HEK293T (cell line): Measurements from ENCODE around the gene SLC8B1.
"Not testable (repeated sequence)": the region's sequence is repeated elsewhere in the genome, so short reads cannot be mapped to it uniquely, and the experiment has no call there.

Source experiments
- CTCF ChIA-PET: fragments of 350-600 bp; formaldehyde crosslinking; extraction: SDS; loops from one replicate; lab custom pipeline; 2021; ENCODE audit warnings: antibody characterized with exemption, inconsistent platforms; lab: Yijun Ruan, JAX
- POLR2A ChIA-PET: fragments of 350-600 bp; formaldehyde crosslinking; extraction: SDS; loops from one replicate; lab custom pipeline; 2020; ENCODE audit warnings: antibody characterized with exemption, inconsistent platforms; lab: Yijun Ruan, JAX
- DNase-seq: peaks from one replicate; pipeline ENCODE4 v3.0.0; 2012; ENCODE audit warnings: mixed read lengths; ENCODE audit errors: extremely low spot score
- ARNT ChIP-seq: fragments of 450-650 bp; IDR thresholded peaks from 2 replicates; pipeline ENCODE4 v1.6.1; 2017; ENCODE audit warnings: mild to moderate bottlenecking
- BHLHE40 ChIP-seq: fragments of 450-650 bp; IDR thresholded peaks from 2 replicates; pipeline ENCODE4 v1.6.1; 2016; ENCODE audit warnings: mild to moderate bottlenecking, moderate library complexity, borderline replicate concordance
- CTBP1 ChIP-seq: fragments of 450-650 bp; IDR thresholded peaks from 2 replicates; pipeline ENCODE4 v1.6.1; 2016; ENCODE audit warnings: borderline replicate concordance
- ELF4 ChIP-seq: fragments of 450-650 bp; IDR thresholded peaks from 2 replicates; pipeline ENCODE4 v1.6.1; 2017; ENCODE audit warnings: antibody characterized with exemption
- FOXA1 ChIP-seq: fragments of 450-650 bp; IDR thresholded peaks from 2 replicates; pipeline ENCODE4 v1.6.1; 2016; ENCODE audit warnings: mild to moderate bottlenecking
- FOXK2 ChIP-seq: fragments of 450-650 bp; IDR thresholded peaks from 2 replicates; pipeline ENCODE4 v1.6.1; 2016; ENCODE audit warnings: mild to moderate bottlenecking
- FOXM1 ChIP-seq: fragments of 450-650 bp; IDR thresholded peaks from 2 replicates; pipeline ENCODE4 v1.6.1; 2017; ENCODE audit warnings: mild to moderate bottlenecking, borderline replicate concordance
- HDGF ChIP-seq: fragments of 450-650 bp; IDR thresholded peaks from 2 replicates; pipeline ENCODE4 v1.6.1; 2017; ENCODE audit warnings: antibody characterized with exemption, borderline replicate concordance
- L3MBTL2 ChIP-seq: fragments of 450-650 bp; conservative IDR thresholded peaks from 2 replicates; pipeline ENCODE4 v1.6.1; 2016; ENCODE audit warnings: mild to moderate bottlenecking
- LEF1 ChIP-seq: fragments of 450-650 bp; IDR thresholded peaks from 2 replicates; pipeline ENCODE4 v1.6.1; 2017; ENCODE audit warnings: mild to moderate bottlenecking, borderline replicate concordance
- NFRKB ChIP-seq: fragments of 450-650 bp; IDR thresholded peaks from 2 replicates; pipeline ENCODE4 v1.6.1; 2016; ENCODE audit warnings: mild to moderate bottlenecking, moderate library complexity
- SP1 ChIP-seq: fragments of 450-650 bp; IDR thresholded peaks from 2 replicates; pipeline ENCODE4 v1.6.1; 2017
- SUZ12 ChIP-seq: fragments of 450-650 bp; IDR thresholded peaks from 2 replicates; pipeline ENCODE4 v1.6.1; 2016; ENCODE audit warnings: mild to moderate bottlenecking
- TARDBP ChIP-seq: fragments of 450-650 bp; IDR thresholded peaks from 2 replicates; pipeline ENCODE4 v1.6.1; 2016
- ZNF384 ChIP-seq: fragments of 450-650 bp; IDR thresholded peaks from 2 replicates; pipeline ENCODE4 v1.6.1; 2016
- TF ChIP-seq, protein P1 (sequence below): fragments of 450-650 bp; IDR thresholded peaks from 2 replicates; pipeline ENCODE4 v1.6.1; 2016

Gene SLC8B1

DNA sequence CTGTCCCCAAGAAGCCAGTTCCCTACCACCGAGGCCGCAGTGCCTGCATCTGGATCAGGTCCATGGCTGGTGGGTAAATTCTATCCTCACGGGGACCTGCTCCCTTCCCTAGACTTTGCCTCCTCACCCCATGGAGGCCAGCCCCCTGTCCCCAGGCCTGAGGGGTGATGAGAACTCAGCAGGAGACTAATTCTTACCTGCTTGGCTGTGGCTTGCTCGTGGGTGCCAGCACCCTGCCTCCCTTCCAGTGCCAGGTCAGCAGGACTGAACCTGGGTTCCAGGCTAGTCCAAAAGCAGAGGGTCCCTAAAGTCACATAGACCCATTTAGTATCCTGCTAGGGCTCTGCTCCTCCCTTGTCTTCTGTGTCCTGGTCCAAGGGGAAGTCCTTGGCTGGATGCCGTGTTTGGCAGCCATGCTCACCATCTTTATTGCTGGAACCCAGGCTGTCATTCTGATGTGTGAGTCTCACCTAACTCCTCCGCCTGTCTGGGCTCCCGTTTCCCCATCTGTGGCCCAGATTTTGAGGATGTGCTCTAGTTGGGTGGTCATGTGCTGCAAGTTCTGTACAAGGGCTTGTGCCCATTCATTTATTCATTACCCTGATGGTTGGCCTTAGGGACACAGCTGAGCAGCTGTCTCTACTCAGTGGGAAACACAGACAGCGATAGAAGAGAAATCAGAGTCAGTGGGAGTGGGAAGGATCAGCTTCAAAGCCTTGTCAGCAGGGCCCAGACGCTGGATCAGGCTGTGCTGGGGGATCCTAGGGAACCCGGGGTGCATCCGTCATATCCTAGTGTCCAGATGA lies 24.4 kb upstream of the SLC8B1 start:
- ChIA-PET CTCF (no interaction called here), POLR2A (interaction anchor here (0.7 to 1.5 kb wide), 3 partner anchors 9 to 64 kb away, joined by 3 read pairs; partner anchors contain the start of gene SLC8B1)
- no peak for TF ChIP-seq HDGF
- TF ChIP-seq FOXA1: no peak
- TF ChIP-seq BHLHE40: no peak
- no peak for TF ChIP-seq L3MBTL2
- no peak for TF ChIP-seq LEF1
- no peak for TF ChIP-seq ARNT
- TF ChIP-seq ELF4: no peak
- TF ChIP-seq FOXK2: no peak
- TF ChIP-seq SUZ12: no peak
- no peak for TF ChIP-seq TARDBP
- TF ChIP-seq SP1: no peak
- TF ChIP-seq FOXM1: no peak
- no peak for TF ChIP-seq NFRKB
- TF ChIP-seq, protein P1, sequence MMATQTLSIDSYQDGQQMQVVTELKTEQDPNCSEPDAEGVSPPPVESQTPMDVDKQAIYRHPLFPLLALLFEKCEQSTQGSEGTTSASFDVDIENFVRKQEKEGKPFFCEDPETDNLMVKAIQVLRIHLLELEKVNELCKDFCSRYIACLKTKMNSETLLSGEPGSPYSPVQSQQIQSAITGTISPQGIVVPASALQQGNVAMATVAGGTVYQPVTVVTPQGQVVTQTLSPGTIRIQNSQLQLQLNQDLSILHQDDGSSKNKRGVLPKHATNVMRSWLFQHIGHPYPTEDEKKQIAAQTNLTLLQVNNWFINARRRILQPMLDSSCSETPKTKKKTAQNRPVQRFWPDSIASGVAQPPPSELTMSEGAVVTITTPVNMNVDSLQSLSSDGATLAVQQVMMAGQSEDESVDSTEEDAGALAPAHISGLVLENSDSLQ: no peak
- TF ChIP-seq CTBP1: no peak
- no peak for DNase-seq

DNA sequence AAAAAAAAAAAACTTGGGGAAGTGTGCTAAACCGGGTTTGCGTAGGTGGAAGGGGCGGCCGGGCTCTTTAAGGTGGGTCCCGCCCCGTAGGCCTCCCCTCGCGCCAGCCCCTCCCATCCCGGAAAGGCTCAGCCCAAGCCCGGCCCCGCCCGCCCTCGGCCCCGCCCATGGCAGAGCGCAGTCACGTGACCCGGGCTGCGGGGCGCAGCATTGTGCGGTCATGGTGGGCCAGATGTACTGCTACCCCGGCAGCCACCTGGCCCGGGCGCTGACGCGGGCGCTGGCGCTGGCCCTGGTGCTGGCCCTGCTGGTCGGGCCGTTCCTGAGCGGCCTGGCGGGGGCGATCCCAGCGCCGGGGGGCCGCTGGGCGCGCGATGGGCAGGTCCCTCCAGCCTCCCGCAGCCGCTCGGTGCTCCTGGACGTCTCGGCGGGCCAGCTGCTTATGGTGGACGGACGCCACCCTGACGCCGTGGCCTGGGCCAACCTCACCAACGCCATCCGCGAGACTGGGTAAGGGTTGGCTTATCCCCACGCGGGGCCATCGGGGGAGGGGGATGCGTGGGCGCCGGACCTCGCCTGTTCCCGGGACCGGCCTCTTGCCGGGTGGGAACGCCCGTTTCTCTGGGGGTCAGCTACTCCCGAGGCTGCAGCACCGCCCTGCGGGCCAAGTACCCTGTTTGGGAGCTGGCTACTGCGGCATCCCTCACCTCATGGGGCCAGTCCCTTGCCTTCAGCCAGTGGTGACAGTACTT lies 23.6 kb upstream of the SLC8B1 start, which contains the start of gene PLBD2:
TSS of gene PLBD2 (plus strand) at position 207 of the 752 bp plus-strand sequence. CDS start at position 221, 14 bp downstream.
- ChIA-PET POLR2A (interaction anchor here (0.7 to 1.6 kb wide), 2 partner anchors 10 to 64 kb away, joined by 3 read pairs; partner anchors contain the start of gene SDSL), CTCF (no interaction called here)
- TF ChIP-seq ARNT (no peak), NFRKB (no peak), FOXA1 (no peak), SP1 (no peak), FOXM1 (no peak), L3MBTL2 (no peak), HDGF (no peak), LEF1 (no peak), ELF4 (no peak)
- TF ChIP-seq, protein P1: no peak
- peak; percentile 99 for DNase-seq

DNA sequence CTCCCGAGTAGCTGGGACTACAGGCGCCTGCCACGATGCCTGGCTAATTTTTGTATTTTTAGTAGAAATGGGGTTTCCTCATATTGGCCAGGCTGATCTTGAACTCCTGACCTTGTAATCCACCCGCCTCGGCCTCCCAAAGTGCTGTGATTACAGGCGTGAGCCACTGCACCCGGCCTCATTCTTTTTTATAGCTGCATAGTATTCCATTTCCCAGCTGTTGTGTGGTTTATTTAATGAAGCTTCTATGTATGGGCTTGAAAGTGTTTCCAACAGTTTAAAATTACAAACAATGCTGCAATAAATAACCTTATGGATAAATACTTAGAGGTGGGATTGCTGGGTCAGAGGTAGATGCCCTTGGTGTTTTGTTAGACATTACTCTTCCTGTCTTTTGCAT lies 19.3 kb upstream of the SLC8B1 start:
- POLR2A ChIA-PET, CTCF ChIA-PET, DNase-seq: not testable (repeated sequence)

DNA sequence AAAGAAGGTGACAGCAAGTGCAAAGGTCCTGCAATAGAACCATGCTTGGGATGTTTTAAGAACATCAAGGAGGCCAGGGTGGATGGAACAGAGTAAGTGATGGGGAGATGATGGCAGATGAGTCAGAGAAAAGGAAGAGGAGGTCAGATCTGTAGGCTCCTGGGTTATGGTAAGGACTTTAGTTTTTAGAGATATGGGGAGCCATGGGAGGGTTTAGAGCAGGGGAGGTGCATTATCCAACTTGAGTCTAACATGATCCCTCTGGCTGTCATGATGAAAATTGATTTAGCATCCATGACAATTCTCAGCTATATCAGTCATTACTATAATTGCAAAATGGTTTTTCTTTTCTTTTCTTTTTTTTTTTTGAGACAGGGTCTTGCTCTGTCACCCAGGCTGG lies 16.2 kb upstream of the SLC8B1 start:
- DNase-seq: no peak
- ChIA-PET POLR2A (no interaction called here), CTCF (no interaction called here)
- TF ChIP-seq HDGF: no peak
- TF ChIP-seq FOXM1: no peak
- no peak for TF ChIP-seq FOXA1
- TF ChIP-seq ARNT: no peak
- no peak for TF ChIP-seq NFRKB
- TF ChIP-seq LEF1: no peak
- TF ChIP-seq ZNF384: no peak
- TF ChIP-seq, protein P1: no peak
- no peak for TF ChIP-seq BHLHE40
- TF ChIP-seq CTBP1: no peak
- TF ChIP-seq FOXK2: no peak
- no peak for TF ChIP-seq TARDBP
- TF ChIP-seq SUZ12: no peak
- no peak for TF ChIP-seq L3MBTL2
- no peak for TF ChIP-seq ELF4
- TF ChIP-seq SP1: no peak

DNA sequence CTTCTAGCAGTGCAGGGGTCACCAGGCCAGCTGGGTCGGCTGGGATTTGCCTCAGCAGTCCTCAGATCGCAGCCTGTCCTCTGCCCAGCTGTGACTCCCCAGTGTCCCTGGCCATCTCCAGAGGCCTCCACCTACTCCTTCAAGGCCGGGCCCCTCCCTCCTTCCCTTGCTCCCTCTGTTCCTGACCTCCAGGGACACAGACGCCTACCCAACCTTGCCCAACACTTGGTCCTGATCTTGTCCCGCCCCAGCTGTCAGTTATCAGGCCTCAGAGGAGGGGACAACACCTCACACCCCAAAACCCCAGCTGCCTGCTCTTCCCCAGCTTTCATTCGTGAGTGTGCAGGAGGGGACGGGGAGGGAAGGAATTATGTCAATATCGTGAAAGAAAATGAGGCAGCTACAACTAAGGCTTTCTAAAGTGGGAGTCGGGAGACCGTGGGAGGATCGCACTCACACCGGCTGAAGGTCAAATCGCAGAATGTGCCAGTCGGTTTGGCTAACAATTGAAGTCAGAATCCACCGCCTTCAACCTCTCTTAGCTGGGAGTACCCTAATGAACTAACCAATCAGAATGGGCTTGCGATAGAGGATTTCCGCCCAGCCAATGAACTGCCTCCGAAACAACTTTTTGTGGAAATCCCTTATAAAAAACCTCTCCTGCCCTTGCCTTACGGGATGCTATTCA lies 14.1 kb upstream of the SLC8B1 start:
- ChIA-PET POLR2A (no interaction called here), CTCF (interaction anchor here (1.2 kb wide), 1 partner anchor 76 kb away, joined by 4 read pairs; no protein-coding TSS in a partner anchor)
- TF ChIP-seq NFRKB (no peak), SUZ12 (no peak), FOXM1 (no peak), LEF1 (no peak)
- no peak for DNase-seq

DNA sequence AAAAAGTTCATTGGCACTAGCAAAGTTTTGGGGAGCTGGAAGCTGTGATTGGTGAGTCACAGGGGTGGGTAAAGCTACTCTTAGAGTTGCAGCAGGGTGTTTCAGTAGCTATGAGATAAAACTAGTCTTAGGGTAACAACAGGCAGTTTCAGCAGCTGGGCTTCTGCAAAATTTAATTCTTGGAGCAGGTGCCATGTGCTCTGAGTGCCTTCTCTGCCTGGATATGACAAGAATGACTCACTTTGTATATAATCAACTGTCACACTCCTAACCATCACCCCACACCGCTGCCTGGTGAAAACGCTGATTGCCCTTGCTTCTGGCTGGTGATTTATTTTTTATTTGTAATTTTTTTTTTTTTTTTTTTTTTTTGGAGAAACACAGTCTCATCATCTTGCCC lies 13.0 kb upstream of the SLC8B1 start:
- CTCF ChIA-PET: interaction anchor here (0.7 kb wide), 1 partner anchor 398 kb away, joined by 3 read pairs; no protein-coding TSS in a partner anchor
- no peak for TF ChIP-seq HDGF
- no peak for TF ChIP-seq BHLHE40
- TF ChIP-seq NFRKB: no peak
- no peak for TF ChIP-seq FOXA1
- no peak for TF ChIP-seq FOXK2
- TF ChIP-seq SUZ12: no peak
- TF ChIP-seq CTBP1: no peak
- TF ChIP-seq L3MBTL2: no peak
- TF ChIP-seq FOXM1: no peak
- no peak for DNase-seq
- POLR2A ChIA-PET: no interaction called here
